ENCODE measurements around the gene ABI1. TPM values are rescaled to one million over a fixed set of nuclear protein-coding genes. Genes with fewer than 3 reads are reported as not detected.

ABI1 gene
- total and polyA plus RNA-seq, 2 donors (not counting 3 experiments of a cell fraction or from before 2014, with no cell fraction given): 58.8 to 59.1 TPM

DNA sequence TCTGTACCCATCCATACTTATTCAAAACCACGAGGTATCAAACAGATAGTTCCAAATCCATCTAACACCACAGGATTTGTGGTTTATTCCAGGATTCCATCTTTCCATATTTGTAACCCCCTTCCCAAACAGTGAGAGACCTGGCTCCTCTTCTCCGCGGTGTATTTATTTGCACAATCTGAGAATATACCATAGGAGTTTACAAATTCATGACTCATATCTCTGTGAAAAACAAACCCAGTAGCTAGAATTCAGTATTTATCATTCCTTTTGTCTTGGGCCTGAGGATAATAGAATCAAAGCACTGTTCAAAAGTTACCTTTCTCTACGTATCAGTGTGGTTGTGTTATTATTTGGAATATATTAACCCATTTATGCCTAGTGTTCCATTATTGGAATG lies 131.4 kb downstream of the ABI1 start:
- dilution Hi-C loops (cut with MboI; ENCODE audit: extremely low pct_ligation_motif_present, low sequenced_read_pairs): no loop called here
- Histone ChIP-seq H3K27me3 (ENCODE audit: control insufficient read depth in 2 of 2, insufficient read depth in 2 of 2, low read length in 2 of 2) (no peaks in the 10 kb centered on the region), H3K4me1 (ENCODE audit: control insufficient read depth, extremely low read depth, insufficient read depth, low read length) (no peaks in the 10 kb centered on the region), H3K4me3 (replicated peaks in 1 of 3; ENCODE audit: insufficient read depth in 1 of 3, low read depth in 1 of 3, low read length in 3 of 3) (no peak overlapping the region), H3K79me2 (ENCODE audit: control insufficient read depth, insufficient read depth, low read length) (no peaks in the 10 kb centered on the region), H4K20me1 (replicated peaks; ENCODE audit: control insufficient read depth, extremely low read depth, insufficient read depth, low read length) (no peaks in the 10 kb centered on the region), H3K27ac (ENCODE audit: insufficient read depth, low read depth, low read length) (no peak overlapping the region), H2AFZ (ENCODE audit: low read depth, low read length) (no peak overlapping the region), H3K9me1 (replicated peaks; ENCODE audit: control insufficient read depth, extremely low read depth, insufficient read depth, low read length) (no peaks in the 10 kb centered on the region), H3K36me3 (ENCODE audit: control insufficient read depth in 2 of 2, extremely low read depth in 1 of 2, insufficient read depth in 2 of 2, low read length in 2 of 2) (peaks cover 4 to 12% of the 10 kb centered on the region in 2 experiments), H3K9me3 (replicated peaks; ENCODE audit: control insufficient read depth, insufficient read depth, low read length) (no peaks in the 10 kb centered on the region), H3K4me2 (ENCODE audit: insufficient read depth, low read length) (no peak overlapping the region), H3K9ac (replicated peaks; ENCODE audit: extremely low read depth, insufficient read depth, low read length) (no peak overlapping the region)
- no TSS peak for BruUV-seq (replicated peaks)
- intact Hi-C loops (cut with micrococcal nuclease): loop anchor here (10.0 kb wide), 1 partner anchor 125 kb away; no protein-coding TSS in a partner anchor
- POLR2A ChIA-PET: no interaction called here
- DNase-seq (ENCODE audit: low read depth, low spot score) (no peak), FAIRE-seq (no peak)
- no peak for TF ChIP-seq MYC (IDR thresholded peaks at IDR 0.05; ENCODE audit: low read depth, low read length)
- no peak for TF ChIP-seq EZH2 (IDR thresholded peaks at IDR 0.05; ENCODE audit: borderline replicate concordance, low read depth, low read length, severe bottlenecking)
- no peak for TF ChIP-seq FOS (IDR thresholded peaks at IDR 0.05; ENCODE audit: borderline replicate concordance, insufficient read depth, low read length)
- no peak for TF ChIP-seq JUN (IDR thresholded peaks at IDR 0.05; ENCODE audit: borderline replicate concordance, insufficient read depth, insufficient read length, low read depth)
- TF ChIP-seq, protein P1, sequence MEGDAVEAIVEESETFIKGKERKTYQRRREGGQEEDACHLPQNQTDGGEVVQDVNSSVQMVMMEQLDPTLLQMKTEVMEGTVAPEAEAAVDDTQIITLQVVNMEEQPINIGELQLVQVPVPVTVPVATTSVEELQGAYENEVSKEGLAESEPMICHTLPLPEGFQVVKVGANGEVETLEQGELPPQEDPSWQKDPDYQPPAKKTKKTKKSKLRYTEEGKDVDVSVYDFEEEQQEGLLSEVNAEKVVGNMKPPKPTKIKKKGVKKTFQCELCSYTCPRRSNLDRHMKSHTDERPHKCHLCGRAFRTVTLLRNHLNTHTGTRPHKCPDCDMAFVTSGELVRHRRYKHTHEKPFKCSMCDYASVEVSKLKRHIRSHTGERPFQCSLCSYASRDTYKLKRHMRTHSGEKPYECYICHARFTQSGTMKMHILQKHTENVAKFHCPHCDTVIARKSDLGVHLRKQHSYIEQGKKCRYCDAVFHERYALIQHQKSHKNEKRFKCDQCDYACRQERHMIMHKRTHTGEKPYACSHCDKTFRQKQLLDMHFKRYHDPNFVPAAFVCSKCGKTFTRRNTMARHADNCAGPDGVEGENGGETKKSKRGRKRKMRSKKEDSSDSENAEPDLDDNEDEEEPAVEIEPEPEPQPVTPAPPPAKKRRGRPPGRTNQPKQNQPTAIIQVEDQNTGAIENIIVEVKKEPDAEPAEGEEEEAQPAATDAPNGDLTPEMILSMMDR (IDR thresholded peaks at IDR 0.05; ENCODE audit: extremely low read depth in 1 of 2, insufficient read depth in 1 of 2, low read depth in 1 of 2, low read length in 2 of 2): no peak
- TF ChIP-seq, protein P2, sequence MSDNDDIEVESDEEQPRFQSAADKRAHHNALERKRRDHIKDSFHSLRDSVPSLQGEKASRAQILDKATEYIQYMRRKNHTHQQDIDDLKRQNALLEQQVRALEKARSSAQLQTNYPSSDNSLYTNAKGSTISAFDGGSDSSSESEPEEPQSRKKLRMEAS (IDR thresholded peaks at IDR 0.05; ENCODE audit: insufficient read depth, insufficient read length): no peak
- CTCF ChIA-PET: interaction anchor here (2.0 kb wide), 1 partner anchor 152 kb away, joined by 21 read pairs; no protein-coding TSS in a partner anchor
